Measurements from ENCODE around the gene PPP1R8.

- TF ChIP-seq CTCF (optimal IDR thresholded peaks at IDR 0.05 in 1 of 3, IDR thresholded peaks at IDR 0.05 in 1 of 3, conservative IDR thresholded peaks at IDR 0.05 in 1 of 3; ENCODE audit: extremely low read depth in 1 of 3, insufficient read depth in 2 of 3, low read length in 3 of 3) (no peak), EZH2 (IDR thresholded peaks at IDR 0.05; ENCODE audit: low read length) (no peak)
These were observed 28.5 kb downstream of the PPP1R8 start for GRCh38 chr1:27858949-27859576.
